Activated CD4-positive, alpha-beta memory T cell treated with anti-CD3 and anti-CD28 coated beads for 36 hours (primary cell): ENCODE data around the gene SPCS2. TPM values are rescaled to one million over a fixed set of nuclear protein-coding genes. Genes with fewer than 3 reads are reported as not detected.

Source experiments
- CTCF ChIA-PET: fragments of 350-600 bp; sonication (Branson Sonifier 250); formaldehyde crosslinking; loops from one replicate; lab custom pipeline; 2021; ENCODE audit warnings: antibody characterized with exemption, inconsistent platforms; lab: Charles Lee
- POLR2A ChIA-PET: fragments of 350-600 bp; sonication (Branson Sonifier 250); formaldehyde crosslinking; loops from one replicate; lab custom pipeline; 2021; ENCODE audit warnings: antibody characterized with exemption; lab: Charles Lee
- DNase-seq: peaks from one replicate; pipeline ENCODE4 v3.0.0-alpha.2; 2020
- H3K27ac Mint-ChIP-seq: one replicate; pipeline ENCODE4 v1.8.0; 2021; ENCODE audit warnings: mixed read lengths
- H3K27me3 Mint-ChIP-seq: one replicate; pipeline ENCODE4 v1.8.0; 2021; ENCODE audit warnings: mixed read lengths
- H3K36me3 Mint-ChIP-seq: one replicate; pipeline ENCODE4 v1.8.0; 2021; ENCODE audit warnings: mixed read lengths
- H3K4me1 Mint-ChIP-seq: one replicate; pipeline ENCODE4 v1.8.0; 2021; ENCODE audit warnings: low read depth, mixed read lengths
- H3K4me3 Mint-ChIP-seq: one replicate; pipeline ENCODE4 v1.8.0; 2021; ENCODE audit warnings: mild to moderate bottlenecking, mixed read lengths
- H3K9me3 Mint-ChIP-seq: one replicate; pipeline ENCODE4 v1.8.0; 2021; ENCODE audit warnings: mixed read lengths
- intact Hi-C: fragments of 100-400 bp; cut with micrococcal nuclease; formaldehyde crosslinking; loops from one replicate; pipeline ENCODE4 v1.15.1; 2023
- total RNA-seq, 2 experiments: library from RNA; stranded (reverse); gene quantifications; one replicate each; pipeline ENCODE4 v1.2.3, GENCODE V29; 2021

SPCS2 gene
- total RNA-seq, 2 experiments from 2014 or later, result 126 to 138 TPM

- H3K27me3 Mint-ChIP-seq, result no peaks in the 10 kb centered on the region
- H3K9me3 Mint-ChIP-seq, result no peaks in the 10 kb centered on the region
- no peak overlapping the region for H3K4me3 Mint-ChIP-seq
- intact Hi-C loops, result no loop called here
- no peak overlapping the region for H3K27ac Mint-ChIP-seq
- ChIA-PET CTCF (interaction anchor here (1.2 to 8.7 kb wide), 5 partner anchors 9 to 225 kb away, joined by 4 to 120 read pairs (median 26); partner anchors contain the start of gene TPBGL), POLR2A (no interaction called here)
- H3K36me3 Mint-ChIP-seq, result no peaks in the 10 kb centered on the region
- H3K4me1 Mint-ChIP-seq, result no peaks in the 10 kb centered on the region
- no peak for DNase-seq
Measured at GRCh38 chr11:75024764-75025211, 75.7 kb downstream of the SPCS2 start.

- no peaks in the 10 kb centered on the region for H3K4me1 Mint-ChIP-seq
- intact Hi-C loops, result no loop called here
- POLR2A ChIA-PET, result no interaction called here
- no peak for DNase-seq
- no peak overlapping the region for H3K27ac Mint-ChIP-seq
- H3K9me3 Mint-ChIP-seq, result no peaks in the 10 kb centered on the region
- no peaks in the 10 kb centered on the region for H3K36me3 Mint-ChIP-seq
- H3K4me3 Mint-ChIP-seq, result no peak overlapping the region
- H3K27me3 Mint-ChIP-seq, result no peaks in the 10 kb centered on the region
- CTCF ChIA-PET, result interaction anchor here (1.2 to 8.7 kb wide), 6 partner anchors 10 to 224 kb away, joined by 3 to 120 read pairs (median 9); no protein-coding TSS in a partner anchor
Measured at GRCh38 chr11:75025561-75025960, 76.5 kb downstream of the SPCS2 start.

GRCh38 chr11:75028321-75028720 is 79.3 kb downstream of the SPCS2 start:
- no peak overlapping the region for H3K27ac Mint-ChIP-seq
- intact Hi-C loops, result no loop called here

More at GRCh38 chr11:75028321-75028720, 79.3 kb downstream of the SPCS2 start:
- no peak for DNase-seq
- Mint-ChIP-seq H3K9me3 (no peaks in the 10 kb centered on the region), H3K4me3 (no peak overlapping the region), H3K27me3 (no peaks in the 10 kb centered on the region), H3K36me3 (no peaks in the 10 kb centered on the region), H3K4me1 (no peaks in the 10 kb centered on the region)
- CTCF ChIA-PET, result interaction anchor here (0.8 to 8.7 kb wide), 2 partner anchors 99 to 221 kb away, joined by 3 to 120 read pairs; no protein-coding TSS in a partner anchor
- POLR2A ChIA-PET, result no interaction called here

Other genes with a start within 250 kb of the SPCS2 start
- not detected for gene CHRDL2, start 217.8 kb upstream of the SPCS2 start, total RNA-seq
- gene RNF169, start 200.4 kb upstream of the SPCS2 start, total RNA-seq, result 10 to 100 TPM; 14.3 to 14.9 TPM
- gene XRRA1, start 175 bp upstream of the SPCS2 start, total RNA-seq, result 10 to 100 TPM in 1 of 2 experiments, 1 to 10 TPM in 1; 9.1 to 13.0 TPM
- gene NEU3, start 39.7 kb downstream of the SPCS2 start, total RNA-seq, result 10 to 100 TPM; 13.6 to 14.3 TPM
- not detected for gene OR2AT4, start 147.6 kb downstream of the SPCS2 start, total RNA-seq
- gene SLCO2B1, start 201.8 kb downstream of the SPCS2 start, total RNA-seq, result not detected